Stomach (tissue), 9 donors: ENCODE results near the gene ARHGAP24. TPM values are rescaled to one million over a fixed set of nuclear protein-coding genes. Genes with fewer than 3 reads are reported as not detected.

ENCODE experiments used
- DNase-seq, 2 donors: peaks; one replicate each; pipeline versions ENCODE4 v3.0.0 to v3.0.0-alpha.2; 2013 to 2019
- H3K27ac ChIP-seq, 5 donors: fragments of 200-600 bp in 4 of 5; sonication (generic) in 4 of 5; one replicate each; pipeline ENCODE4 v1.5.1; 2013 to 2019; ENCODE audit warnings: mild to moderate bottlenecking in 1 of 5, moderate library complexity in 1 of 5
- H3K27me3 ChIP-seq, 3 donors: fragments of 200-600 bp; sonication (generic); one replicate each; pipeline ENCODE4 v1.5.1; 2017 to 2019; ENCODE audit warnings: mixed run types in 1 of 3
- H3K36me3 ChIP-seq, 4 donors: fragments of 200-600 bp; sonication (generic); 1 replicate in 3 of 4; 2 replicates in 1 of 4; pipeline ENCODE4 v1.5.1; 2016 to 2019
- H3K4me1 ChIP-seq, 4 donors: fragments of 200-600 bp; sonication (generic); one replicate each; pipeline ENCODE4 v1.5.1; 2016 to 2019
- H3K4me3 ChIP-seq, 4 donors: fragments of 200-600 bp; sonication (generic) in 3 of 4; one replicate each; pipeline ENCODE4 v1.5.1; 2016 to 2019; ENCODE audit warnings: mild to moderate bottlenecking in 1 of 4
- H3K9me3 ChIP-seq, 4 donors: fragments of 200-600 bp; sonication (generic); one replicate each; pipeline ENCODE4 v1.5.1; 2016 to 2019
- EP300 ChIP-seq: sonication (generic); formaldehyde crosslinking; IDR thresholded peaks from one replicate; pipeline ENCODE4 v1.6.1; 2017; ENCODE audit warnings: antibody characterized with exemption
- POLR2A ChIP-seq, 4 donors: fragments of 450-650 bp; IDR thresholded peaks; one replicate each; pipeline ENCODE4 v1.6.1; 2016; ENCODE audit warnings: antibody characterized with exemption in 4 of 4, control low read depth in 2 of 4, mild to moderate bottlenecking in 1 of 4, moderate library complexity in 1 of 4
- POLR2AphosphoS5 ChIP-seq, 3 donors: sonication (generic); formaldehyde crosslinking; IDR thresholded peaks; one replicate each; pipeline ENCODE4 v1.6.1; 2016; ENCODE audit warnings: antibody characterized with exemption in 3 of 3
- WGBS, 5 donors: extraction: QIAGEN DNeasy Blood & Tissue Kit in 3 of 5; methylation state at CpG; one replicate each; pipeline versions ENCODE4 v1.1.5 to v1.1.7; 2013 to 2018; 5-methylcytosine and 5-hydroxymethylcytosine counted together
- intact Hi-C: fragments of 100-400 bp; cut with DNase I; formaldehyde crosslinking; loops from one replicate; pipeline ENCODE4 v1.15.1; 2023; ENCODE audit warnings: low total_unique reads
- polyA plus RNA-seq, 3 donors: library from polyadenylated mRNA; stranded (reverse); fragments of 200-250 nt; gene quantifications; one replicate each; pipeline ENCODE4 v1.2.3, GENCODE V29; 2013
- total RNA-seq, 5 donors: library from RNA; depleted of rRNA; stranded (reverse); fragments of >200 nt; gene quantifications; one replicate each; pipeline versions ENCODE4 v1.1.0 to v1.2.3, GENCODE V29; 2014 to 2016
- TF ChIP-seq, protein P1 (sequence below), 7 experiments: fragments of 450-650 bp in 4 of 7; fragments of 200-600 bp in 3 of 7; sonication (generic) in 3 of 7; IDR thresholded peaks; one replicate each; pipeline ENCODE4 v1.5.1; 2016 to 2019; ENCODE audit warnings: antibody characterized with exemption in 7 of 7, control low read depth in 2 of 7, mild to moderate bottlenecking in 1 of 7
- donor health status: healthy with polysubstance abuse.
- donor health status: Bipolar disorder and iron deficiency.
- donor health status: healthy.

Gene ARHGAP24
- total and polyA plus RNA-seq, 8 donors: 6.4 to 152 (median 33.5) TPM

DNA sequence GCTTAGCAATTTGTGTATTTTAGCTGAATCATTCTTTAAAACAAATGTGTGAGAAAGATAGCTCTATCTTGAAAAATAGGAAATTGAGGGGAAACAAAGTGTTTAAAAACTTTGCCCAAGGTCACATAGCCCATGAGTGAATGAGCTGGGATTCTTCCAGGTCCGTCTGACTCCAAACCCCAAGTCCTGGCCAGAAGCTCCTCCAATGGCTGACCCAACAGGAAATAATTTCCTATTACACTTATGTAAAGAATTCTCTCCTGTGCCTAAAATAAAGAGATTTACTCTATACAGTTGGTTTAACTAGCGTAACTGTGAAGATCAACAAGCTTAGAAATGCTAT is 287.6 kb downstream of the ARHGAP24 start:
- Histone ChIP-seq H3K4me1 (peaks cover 0 to 17% (median 8%) of the 10 kb centered on the region in 4 donors), H3K27ac (peak overlapping the region in 4 of 5 donors; percentile 16 to 76 (median 42)), H3K36me3 (no peaks in the 10 kb centered on the region), H3K27me3 (no peaks in the 10 kb centered on the region), H3K4me3 (no peak overlapping the region), H3K9me3 (no peaks in the 10 kb centered on the region)
- WGBS, 5 donors: 24 to 58% (median 44%) methylated on average over 2 of the region's 2 CpGs
- DNase-seq: peak; percentile 36 to 51
- TF ChIP-seq, protein P1, sequence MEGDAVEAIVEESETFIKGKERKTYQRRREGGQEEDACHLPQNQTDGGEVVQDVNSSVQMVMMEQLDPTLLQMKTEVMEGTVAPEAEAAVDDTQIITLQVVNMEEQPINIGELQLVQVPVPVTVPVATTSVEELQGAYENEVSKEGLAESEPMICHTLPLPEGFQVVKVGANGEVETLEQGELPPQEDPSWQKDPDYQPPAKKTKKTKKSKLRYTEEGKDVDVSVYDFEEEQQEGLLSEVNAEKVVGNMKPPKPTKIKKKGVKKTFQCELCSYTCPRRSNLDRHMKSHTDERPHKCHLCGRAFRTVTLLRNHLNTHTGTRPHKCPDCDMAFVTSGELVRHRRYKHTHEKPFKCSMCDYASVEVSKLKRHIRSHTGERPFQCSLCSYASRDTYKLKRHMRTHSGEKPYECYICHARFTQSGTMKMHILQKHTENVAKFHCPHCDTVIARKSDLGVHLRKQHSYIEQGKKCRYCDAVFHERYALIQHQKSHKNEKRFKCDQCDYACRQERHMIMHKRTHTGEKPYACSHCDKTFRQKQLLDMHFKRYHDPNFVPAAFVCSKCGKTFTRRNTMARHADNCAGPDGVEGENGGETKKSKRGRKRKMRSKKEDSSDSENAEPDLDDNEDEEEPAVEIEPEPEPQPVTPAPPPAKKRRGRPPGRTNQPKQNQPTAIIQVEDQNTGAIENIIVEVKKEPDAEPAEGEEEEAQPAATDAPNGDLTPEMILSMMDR (IDR thresholded peaks at IDR 0.05): no peak
- no peak for TF ChIP-seq POLR2AphosphoS5 (IDR thresholded peaks at IDR 0.05)
- TF ChIP-seq EP300: no peak
- no peak for TF ChIP-seq POLR2A (IDR thresholded peaks at IDR 0.05)
- intact Hi-C loops: no loop called here

DNA sequence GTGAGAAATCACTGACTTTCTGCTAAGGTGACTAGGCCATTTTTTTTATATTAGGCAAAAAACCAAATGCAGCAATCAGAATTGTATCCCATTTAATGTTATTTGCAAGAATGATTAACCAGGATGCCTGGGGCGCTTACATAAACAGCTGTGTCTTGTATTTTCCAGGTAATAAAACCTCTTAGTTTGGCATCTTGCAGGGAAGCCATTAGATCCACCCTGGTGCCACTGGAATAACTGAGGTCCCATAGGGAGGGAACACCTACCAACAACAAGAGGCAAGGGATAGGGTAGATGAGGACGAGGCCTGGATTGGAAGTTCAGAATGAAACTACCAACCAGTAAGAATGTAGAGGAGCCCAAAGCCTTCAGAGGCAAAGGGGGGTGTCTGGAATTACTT is 288.3 kb downstream of the ARHGAP24 start:
- no peaks in the 10 kb centered on the region for H3K36me3 ChIP-seq
- DNase-seq: no peak
- H3K27ac ChIP-seq: peak overlapping the region in 2 of 5 donors; percentile 44 to 76
- intact Hi-C loops: no loop called here
- no peak overlapping the region for H3K4me3 ChIP-seq
- peaks cover 0 to 17% (median 8%) of the 10 kb centered on the region in 4 donors for H3K4me1 ChIP-seq
- WGBS, 5 donors: 42 to 46% (median 44%) methylated on average over 2 of the region's 2 CpGs
- TF ChIP-seq EP300 (no peak), POLR2A (IDR thresholded peaks at IDR 0.05) (no peak), POLR2AphosphoS5 (IDR thresholded peaks at IDR 0.05) (no peak)
- TF ChIP-seq, protein P1 (IDR thresholded peaks at IDR 0.05): no peak
- H3K9me3 ChIP-seq: no peaks in the 10 kb centered on the region
- no peaks in the 10 kb centered on the region for H3K27me3 ChIP-seq

DNA sequence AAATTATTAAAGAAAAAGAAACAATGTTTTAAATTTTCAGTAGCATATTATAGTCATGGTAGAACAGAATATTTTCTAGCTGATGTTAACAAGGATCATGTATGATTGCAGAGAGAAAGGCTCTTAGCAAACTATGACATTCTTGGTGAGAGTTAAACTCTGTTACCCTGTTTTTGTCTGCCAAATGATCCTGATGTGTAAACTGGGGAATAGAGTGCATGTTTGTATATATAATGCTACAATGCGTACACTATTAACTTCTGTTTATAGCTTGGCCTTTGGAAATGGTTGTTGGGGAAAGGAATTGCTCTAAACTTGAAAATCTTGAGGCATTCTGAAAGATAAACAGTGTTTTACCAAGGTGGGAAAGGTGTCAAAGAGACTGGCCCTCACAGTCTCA is 292.7 kb downstream of the ARHGAP24 start:
- Histone ChIP-seq H3K4me3 (no peak overlapping the region), H3K27ac (no peak overlapping the region), H3K9me3 (no peaks in the 10 kb centered on the region), H3K4me1 (peaks cover 0 to 3% (median 1%) of the 10 kb centered on the region in 4 donors), H3K27me3 (no peaks in the 10 kb centered on the region), H3K36me3 (no peaks in the 10 kb centered on the region)
- no peak for DNase-seq
- WGBS, 5 donors: 69 to 80% (median 75%) methylated on average over 1 of the region's 1 CpG
- intact Hi-C loops: no loop called here
- TF ChIP-seq POLR2AphosphoS5 (IDR thresholded peaks at IDR 0.05) (no peak), POLR2A (IDR thresholded peaks at IDR 0.05) (no peak)

DNA sequence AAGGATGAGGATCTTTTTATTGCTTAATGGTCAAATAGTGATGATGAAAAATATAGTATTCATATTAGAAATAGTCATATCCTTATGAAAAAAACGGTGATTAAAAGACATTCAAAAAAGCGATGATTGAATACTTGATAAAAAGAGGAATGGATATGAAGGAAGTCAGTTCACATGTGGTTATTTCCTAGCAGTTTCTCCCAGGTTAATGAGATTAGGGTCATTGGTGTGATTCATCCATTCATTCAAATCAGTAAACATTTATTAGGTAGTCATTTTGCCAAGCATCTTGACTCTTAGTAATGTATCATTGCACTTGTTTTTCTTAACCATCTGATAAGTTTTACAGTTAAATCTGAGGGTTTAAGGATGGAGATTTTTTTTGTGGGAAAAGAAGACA is 294.1 kb downstream of the ARHGAP24 start:
- Histone ChIP-seq H3K9me3 (no peaks in the 10 kb centered on the region), H3K4me3 (no peak overlapping the region), H3K4me1 (peaks cover 2 to 8% (median 3%) of the 10 kb centered on the region in 4 donors), H3K27ac (no peak overlapping the region), H3K36me3 (no peaks in the 10 kb centered on the region), H3K27me3 (no peaks in the 10 kb centered on the region)
- DNase-seq: no peak
- WGBS, 5 donors: 85 to 94% (median 92%) methylated on average over 2 of the region's 2 CpGs
- no peak for TF ChIP-seq EP300
- no peak for TF ChIP-seq POLR2AphosphoS5 (IDR thresholded peaks at IDR 0.05)
- no peak for TF ChIP-seq POLR2A (IDR thresholded peaks at IDR 0.05)
- TF ChIP-seq, protein P1 (IDR thresholded peaks at IDR 0.05): no peak
- intact Hi-C loops: no loop called here

DNA sequence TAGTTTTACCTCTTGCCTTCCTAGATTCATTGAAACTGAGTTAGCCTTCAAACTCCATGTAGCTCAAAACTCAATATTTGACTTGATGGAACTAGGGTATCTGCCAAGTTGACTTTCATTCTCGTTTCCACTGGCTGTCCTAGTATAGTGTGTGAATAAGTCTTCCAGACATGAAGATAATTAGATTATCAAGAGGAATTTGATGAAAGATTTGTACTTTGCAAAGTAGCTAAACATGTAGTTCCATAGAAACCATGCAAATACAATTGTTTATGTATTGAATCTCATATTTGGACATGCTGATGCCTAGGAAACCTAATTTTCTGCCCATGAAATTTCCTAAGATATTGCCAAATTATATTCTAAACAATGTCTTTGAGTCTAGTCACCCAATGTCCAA is 297.5 kb downstream of the ARHGAP24 start:
- DNase-seq: no peak
- no peak overlapping the region for H3K4me3 ChIP-seq
- H3K36me3 ChIP-seq: no peaks in the 10 kb centered on the region
- H3K9me3 ChIP-seq: no peaks in the 10 kb centered on the region
- 53 to 72% (median 67%) methylated on average over 1 of the region's 1 CpG for WGBS, 5 donors
- intact Hi-C loops: no loop called here
- H3K4me1 ChIP-seq: peaks cover 0 to 31% (median 10%) of the 10 kb centered on the region in 4 donors
- no peaks in the 10 kb centered on the region for H3K27me3 ChIP-seq
- TF ChIP-seq, protein P1 (IDR thresholded peaks at IDR 0.05): no peak
- TF ChIP-seq POLR2AphosphoS5 (IDR thresholded peaks at IDR 0.05) (no peak), POLR2A (IDR thresholded peaks at IDR 0.05) (no peak)
- H3K27ac ChIP-seq: no peak overlapping the region
